ENCODE results near the gene SINHCAF. TPM values are rescaled to one million over a fixed set of nuclear protein-coding genes. Genes with fewer than 3 reads are reported as not detected.
"Not testable (repeated sequence)": the region's sequence is repeated elsewhere in the genome, so short reads cannot be mapped to it uniquely, and the experiment has no call there.

The SINHCAF gene
- 96.2 TPM for total RNA-seq
- polyA plus RNA-seq (ENCODE audit: insufficient read depth, low read depth, low replicate concordance): 33.1 TPM
- long read RNA-seq, donor 1, transcript SINHCAF-201 (6 exons, 3,163 nt): major isoform, 17 of 28 reads
- long read RNA-seq, donor 1, partial matches to known transcripts: 5 of 28 reads
- long read RNA-seq, donor 1, other reads (novel, unspliced or antisense): 0 of 28 reads
- long read RNA-seq, donor 2, transcript SINHCAF-203 (6 exons, 1,555 nt): minor isoform, 5 of 24 reads
- long read RNA-seq, donor 2, transcript SINHCAF-201 (6 exons, 3,163 nt): major isoform, 16 of 24 reads
- long read RNA-seq, donor 2, partial matches to known transcripts: 0 of 24 reads
- long read RNA-seq, donor 2, other reads (novel, unspliced or antisense): 0 of 24 reads
- long read RNA-seq, donor 3, transcript SINHCAF-203 (6 exons, 1,555 nt): minor isoform, 11 of 40 reads
- long read RNA-seq, donor 3, transcript SINHCAF-201 (6 exons, 3,163 nt): major isoform, 23 of 40 reads
- long read RNA-seq, donor 3, partial matches to known transcripts: 0 of 40 reads
- long read RNA-seq, donor 3, other reads (novel, unspliced or antisense): 0 of 40 reads
- long read RNA-seq, donor 4, transcript SINHCAF-201 (6 exons, 3,163 nt): major isoform, 18 of 25 reads
- long read RNA-seq, donor 4, transcript SINHCAF-203 (6 exons, 1,555 nt): minor isoform, 5 of 25 reads
- long read RNA-seq, donor 4, partial matches to known transcripts: 0 of 25 reads
- long read RNA-seq, donor 4, other reads (novel, unspliced or antisense): 0 of 25 reads
- long read RNA-seq, donor 5, partial matches to known transcripts: 0 of 1 reads
- long read RNA-seq, donor 5, other reads (novel, unspliced or antisense): 0 of 1 reads
- long read RNA-seq, donor 6, transcript SINHCAF-201 (6 exons, 3,163 nt): major isoform, 16 of 18 reads
- long read RNA-seq, donor 6, partial matches to known transcripts: 0 of 18 reads
- long read RNA-seq, donor 6, other reads (novel, unspliced or antisense): 0 of 18 reads
- long read RNA-seq, donor 7, transcript SINHCAF-203 (6 exons, 1,555 nt): major isoform, 18 of 49 reads
- long read RNA-seq, donor 7, transcript SINHCAF-201 (6 exons, 3,163 nt): minor isoform, 15 of 49 reads
- long read RNA-seq, donor 7, partial matches to known transcripts: 0 of 49 reads
- long read RNA-seq, donor 7, other reads (novel, unspliced or antisense): 14 of 49 reads
- long read RNA-seq, donor 8, transcript SINHCAF-201 (6 exons, 3,163 nt): major isoform, 18 of 19 reads
- long read RNA-seq, donor 8, partial matches to known transcripts: 0 of 19 reads
- long read RNA-seq, donor 8, other reads (novel, unspliced or antisense): 0 of 19 reads
- long read RNA-seq, donor 9, transcript SINHCAF-201 (6 exons, 3,163 nt): major isoform, 11 of 14 reads
- long read RNA-seq, donor 9, partial matches to known transcripts: 0 of 14 reads
- long read RNA-seq, donor 9, other reads (novel, unspliced or antisense): 0 of 14 reads
- long read RNA-seq, donor 10, transcript SINHCAF-201 (6 exons, 3,163 nt): major isoform, 26 of 37 reads
- long read RNA-seq, donor 10, transcript SINHCAF-202 (5 exons, 3,111 nt): minor isoform, 5 of 37 reads
- long read RNA-seq, donor 10, partial matches to known transcripts: 0 of 37 reads
- long read RNA-seq, donor 10, other reads (novel, unspliced or antisense): 0 of 37 reads

- H3K4me1 ChIP-seq (ENCODE audit: control insufficient read depth in 2 of 3, insufficient read depth in 2 of 3, low read depth in 1 of 3, low read length in 3 of 3): peaks cover 0 to 10% (median 0%) of the 10 kb centered on the region in 3 donors
- H3K36me3 ChIP-seq (ENCODE audit: control insufficient read depth in 2 of 3, insufficient read depth in 3 of 3, low read length in 3 of 3): no peaks in the 10 kb centered on the region
- peak within 1 kb of the TSS; percentile 45 to 94 (median 85) for H3K9ac ChIP-seq (ENCODE audit: low read length in 3 of 3)
- peak within 1 kb of the TSS; percentile 86 to 98 (median 90) for H3K4me3 ChIP-seq (ENCODE audit: low read length in 3 of 3)
- H3K27ac ChIP-seq (ENCODE audit: low read depth in 2 of 2, low read length in 2 of 2): peak within 1 kb of the TSS; percentile 88 to 92
- FAIRE-seq (peak; percentile 73), DNase-seq (peak; percentile 100)
- H3K9me3 ChIP-seq (ENCODE audit: control insufficient read depth in 2 of 3, insufficient read depth in 1 of 3, low read length in 3 of 3): no peaks in the 10 kb centered on the region
- TF ChIP-seq, protein P1, sequence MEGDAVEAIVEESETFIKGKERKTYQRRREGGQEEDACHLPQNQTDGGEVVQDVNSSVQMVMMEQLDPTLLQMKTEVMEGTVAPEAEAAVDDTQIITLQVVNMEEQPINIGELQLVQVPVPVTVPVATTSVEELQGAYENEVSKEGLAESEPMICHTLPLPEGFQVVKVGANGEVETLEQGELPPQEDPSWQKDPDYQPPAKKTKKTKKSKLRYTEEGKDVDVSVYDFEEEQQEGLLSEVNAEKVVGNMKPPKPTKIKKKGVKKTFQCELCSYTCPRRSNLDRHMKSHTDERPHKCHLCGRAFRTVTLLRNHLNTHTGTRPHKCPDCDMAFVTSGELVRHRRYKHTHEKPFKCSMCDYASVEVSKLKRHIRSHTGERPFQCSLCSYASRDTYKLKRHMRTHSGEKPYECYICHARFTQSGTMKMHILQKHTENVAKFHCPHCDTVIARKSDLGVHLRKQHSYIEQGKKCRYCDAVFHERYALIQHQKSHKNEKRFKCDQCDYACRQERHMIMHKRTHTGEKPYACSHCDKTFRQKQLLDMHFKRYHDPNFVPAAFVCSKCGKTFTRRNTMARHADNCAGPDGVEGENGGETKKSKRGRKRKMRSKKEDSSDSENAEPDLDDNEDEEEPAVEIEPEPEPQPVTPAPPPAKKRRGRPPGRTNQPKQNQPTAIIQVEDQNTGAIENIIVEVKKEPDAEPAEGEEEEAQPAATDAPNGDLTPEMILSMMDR (IDR thresholded peaks at IDR 0.05; ENCODE audit: borderline replicate concordance, extremely low read depth, insufficient read depth): no peak
- H3K27me3 ChIP-seq (ENCODE audit: control insufficient read depth, insufficient read depth, low read length): no peaks in the 10 kb centered on the region
- intact Hi-C loops (cut with DNase I): no loop called here
These were observed at the start of gene SINHCAF for GRCh38 chr12:31325877-31326631. Gene SINHCAF (minus strand): TSS chr12:31326150. CDS start chr12:31298204, 27,946 bp downstream.

DNA sequence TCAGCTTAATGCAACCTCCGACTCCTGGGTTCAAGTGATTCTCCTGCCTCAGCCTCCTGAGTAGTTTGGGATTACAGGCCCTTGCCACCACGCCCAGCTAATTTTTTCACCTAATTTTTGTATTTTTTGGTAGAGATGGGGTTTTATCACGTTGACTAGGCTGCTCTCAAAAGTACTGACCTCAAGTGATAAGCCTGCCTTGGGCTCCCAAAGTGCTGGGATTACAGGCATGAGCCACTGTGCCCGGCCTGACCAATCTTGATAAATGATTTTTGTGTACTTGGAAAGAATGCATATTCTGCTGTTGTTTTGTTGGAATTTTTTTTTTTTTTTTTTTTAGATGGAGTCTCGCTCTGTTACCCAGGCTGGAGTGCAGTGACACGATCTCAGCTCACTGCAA is 49.5 kb upstream of the SINHCAF start:
- H3K9ac ChIP-seq (ENCODE audit: low read length in 3 of 3); DNase-seq; H3K27me3 ChIP-seq (ENCODE audit: control insufficient read depth, insufficient read depth, low read length); intact Hi-C loops (cut with DNase I); H3K4me3 ChIP-seq (ENCODE audit: low read length in 3 of 3); FAIRE-seq; H3K27ac ChIP-seq (ENCODE audit: low read depth in 2 of 2, low read length in 2 of 2); H3K36me3 ChIP-seq (ENCODE audit: control insufficient read depth in 2 of 3, insufficient read depth in 3 of 3, low read length in 3 of 3); H3K9me3 ChIP-seq (ENCODE audit: control insufficient read depth in 2 of 3, insufficient read depth in 1 of 3, low read length in 3 of 3); H3K4me1 ChIP-seq (ENCODE audit: control insufficient read depth in 2 of 3, insufficient read depth in 2 of 3, low read depth in 1 of 3, low read length in 3 of 3): not testable (repeated sequence)

- peaks cover 6 to 10% (median 9%) of the 10 kb centered on the region in 3 donors for H3K4me1 ChIP-seq (ENCODE audit: control insufficient read depth in 2 of 3, insufficient read depth in 2 of 3, low read depth in 1 of 3, low read length in 3 of 3)
- DNase-seq (peak in 3 of 5 donors; percentile 58 to 89 (median 62)), FAIRE-seq (no peak)
- intact Hi-C loops (cut with DNase I): no loop called here
- H3K27ac ChIP-seq (ENCODE audit: low read depth in 2 of 2, low read length in 2 of 2): no peak overlapping the region
- no peak overlapping the region for H3K9ac ChIP-seq (ENCODE audit: low read length in 3 of 3)
- TF ChIP-seq, protein P1 (IDR thresholded peaks at IDR 0.05; ENCODE audit: borderline replicate concordance, extremely low read depth, insufficient read depth): no peak
- no peak overlapping the region for H3K4me3 ChIP-seq (ENCODE audit: low read length in 3 of 3)
- H3K9me3 ChIP-seq (ENCODE audit: control insufficient read depth in 2 of 3, insufficient read depth in 1 of 3, low read length in 3 of 3): no peaks in the 10 kb centered on the region
- H3K36me3 ChIP-seq (ENCODE audit: control insufficient read depth in 2 of 3, insufficient read depth in 3 of 3, low read length in 3 of 3): no peaks in the 10 kb centered on the region
- no peaks in the 10 kb centered on the region for H3K27me3 ChIP-seq (ENCODE audit: control insufficient read depth, insufficient read depth, low read length)
These were observed 45.3 kb upstream of the SINHCAF start for GRCh38 chr12:31371256-31371620.
